Measurements from ENCODE around the gene SRL.

DNA sequence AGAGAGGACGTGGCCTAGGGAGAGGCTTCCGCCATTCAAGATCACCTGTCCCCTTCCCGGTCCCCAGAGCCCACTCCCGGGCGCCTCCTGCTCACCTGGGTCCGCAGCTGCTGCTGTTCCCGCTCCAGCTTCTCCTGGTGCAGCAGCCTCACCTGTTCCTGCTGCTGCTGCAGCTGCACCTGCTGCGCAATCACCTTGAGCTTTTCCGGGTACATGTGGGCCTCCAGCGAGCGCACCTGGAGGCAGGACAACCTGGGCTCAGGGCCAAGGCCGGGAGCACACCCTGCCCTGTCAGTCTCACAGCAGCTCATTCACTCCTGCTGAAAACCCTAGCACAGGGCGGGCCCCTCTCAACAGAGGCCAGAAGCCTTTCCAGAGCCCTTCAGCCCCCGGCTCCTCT lies 18.5 kb upstream of the SRL start:
- no peak for TF ChIP-seq POLR2AphosphoS5 (IDR thresholded peaks at IDR 0.05; ENCODE audit: borderline replicate concordance, low read depth, low read length)
- no peak for TF ChIP-seq EZH2 (IDR thresholded peaks at IDR 0.05)
